Ishikawa (cell line): ENCODE measurements around the gene RGS4.

Experiments used
- EGR1 ChIP-seq: IDR thresholded peaks from 2 replicates; pipeline ENCODE4 v1.6.1; 2012
- EP300 ChIP-seq: IDR thresholded peaks from 2 replicates; pipeline ENCODE4 v1.6.1; 2012; ENCODE audit warnings: borderline replicate concordance
- MAX ChIP-seq: IDR thresholded peaks from 2 replicates; pipeline ENCODE4 v1.6.1; 2012
- REST ChIP-seq: IDR thresholded peaks from 2 replicates; pipeline ENCODE4 v1.6.1; 2012; ENCODE audit warnings: low read depth, mild to moderate bottlenecking
- TAF1 ChIP-seq: IDR thresholded peaks from 2 replicates; pipeline ENCODE4 v1.6.1; 2012; ENCODE audit warnings: low read depth, mild to moderate bottlenecking

- TF ChIP-seq EP300 (no peak), EGR1 (no peak), MAX (no peak), REST (no peak), TAF1 (no peak)
These were observed 25.4 kb downstream of the RGS4 start for GRCh38 chr1:163094589-163094988.
